GF-D8 (cell line): Measurements from ENCODE around the gene SSX2.
"Not testable (repeated sequence)": the region's sequence is repeated elsewhere in the genome, so short reads cannot be mapped to it uniquely, and the experiment has no call there.

Experiments
- DNase-seq: peaks from one replicate; lab custom pipeline; 2025; lab: John Stamatoyannopoulos, UW

SSX2 gene, protein sequence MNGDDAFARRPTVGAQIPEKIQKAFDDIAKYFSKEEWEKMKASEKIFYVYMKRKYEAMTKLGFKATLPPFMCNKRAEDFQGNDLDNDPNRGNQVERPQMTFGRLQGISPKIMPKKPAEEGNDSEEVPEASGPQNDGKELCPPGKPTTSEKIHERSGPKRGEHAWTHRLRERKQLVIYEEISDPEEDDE

DNA sequence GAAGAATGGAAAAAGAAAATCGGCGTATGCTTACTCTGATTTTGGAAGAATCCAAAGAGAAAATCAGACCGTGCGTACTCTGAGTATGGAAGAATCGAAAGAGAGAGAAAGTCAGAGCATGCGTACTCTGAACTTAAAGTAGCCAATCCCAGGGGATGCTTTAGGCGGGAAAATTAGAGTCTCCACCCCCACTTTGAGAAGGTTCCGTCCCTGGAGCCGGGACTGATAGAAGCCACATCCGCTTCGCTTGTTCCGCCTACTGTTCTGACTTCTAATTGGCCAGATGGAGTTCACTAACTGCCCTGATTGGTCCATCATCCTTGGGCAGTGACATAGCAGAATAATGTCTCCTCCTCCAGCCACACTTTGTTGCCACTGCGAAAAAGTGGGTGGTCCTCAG lies at the start of gene SSX2:
Gene SSX2, minus strand, starts transcription at position 101 of the 400 bp plus-strand sequence. CDS start 1,429 bp downstream, outside the sequence.
- not testable (repeated sequence) for DNase-seq

DNA sequence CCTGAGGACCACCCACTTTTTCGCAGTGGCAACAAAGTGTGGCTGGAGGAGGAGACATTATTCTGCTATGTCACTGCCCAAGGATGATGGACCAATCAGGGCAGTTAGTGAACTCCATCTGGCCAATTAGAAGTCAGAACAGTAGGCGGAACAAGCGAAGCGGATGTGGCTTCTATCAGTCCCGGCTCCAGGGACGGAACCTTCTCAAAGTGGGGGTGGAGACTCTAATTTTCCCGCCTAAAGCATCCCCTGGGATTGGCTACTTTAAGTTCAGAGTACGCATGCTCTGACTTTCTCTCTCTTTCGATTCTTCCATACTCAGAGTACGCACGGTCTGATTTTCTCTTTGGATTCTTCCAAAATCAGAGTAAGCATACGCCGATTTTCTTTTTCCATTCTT lies 44.0 kb upstream of the SSX2 start, which contains the start of gene SSX2B:
Gene SSX2B, plus strand, starts transcription at position 301 of the 400 bp plus-strand sequence. CDS start 1,429 bp downstream, outside the sequence.
- not testable (repeated sequence) for DNase-seq

DNA sequence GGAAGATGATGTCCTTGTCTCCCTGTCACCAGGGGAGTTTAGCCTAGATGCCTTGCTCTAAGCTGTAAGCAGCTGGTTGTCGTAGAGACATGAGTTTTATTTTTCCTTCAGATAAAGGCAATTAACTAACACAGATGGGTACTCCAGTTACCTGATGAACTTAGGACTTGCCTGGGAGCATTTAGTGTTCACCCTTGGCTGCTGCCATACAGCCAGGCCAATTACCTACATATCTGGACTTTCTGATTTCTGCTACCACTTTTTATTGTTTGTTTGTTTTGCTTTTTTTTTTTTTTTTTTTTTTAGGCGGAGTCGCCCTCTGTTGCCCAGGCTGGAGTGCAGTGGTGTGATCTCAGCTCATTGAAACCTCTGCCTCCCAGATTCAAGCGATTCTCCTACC lies 14.9 kb downstream of the SSX2 start:
- DNase-seq, result not testable (repeated sequence)

DNA sequence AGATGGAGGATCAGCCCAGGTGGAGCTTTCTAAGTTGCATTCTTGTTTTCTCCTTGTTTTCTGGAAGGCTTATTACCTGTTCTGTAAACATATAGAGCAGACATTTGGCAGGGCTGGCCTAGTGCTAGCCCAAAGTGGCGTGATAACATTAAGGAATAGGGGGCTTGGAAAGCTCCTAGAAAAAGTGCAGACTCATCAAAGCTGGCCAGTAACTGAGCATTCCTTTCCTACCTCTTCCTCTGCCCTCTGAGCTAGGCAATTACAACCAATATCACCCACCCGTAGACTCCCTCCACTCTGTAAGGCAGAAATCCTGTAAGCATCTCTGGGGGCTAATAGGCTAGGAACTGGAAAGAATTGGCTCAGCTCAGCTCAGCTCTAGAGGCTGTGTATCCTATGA lies 44.8 kb downstream of the SSX2 start:
- DNase-seq, result not testable (repeated sequence)

DNA sequence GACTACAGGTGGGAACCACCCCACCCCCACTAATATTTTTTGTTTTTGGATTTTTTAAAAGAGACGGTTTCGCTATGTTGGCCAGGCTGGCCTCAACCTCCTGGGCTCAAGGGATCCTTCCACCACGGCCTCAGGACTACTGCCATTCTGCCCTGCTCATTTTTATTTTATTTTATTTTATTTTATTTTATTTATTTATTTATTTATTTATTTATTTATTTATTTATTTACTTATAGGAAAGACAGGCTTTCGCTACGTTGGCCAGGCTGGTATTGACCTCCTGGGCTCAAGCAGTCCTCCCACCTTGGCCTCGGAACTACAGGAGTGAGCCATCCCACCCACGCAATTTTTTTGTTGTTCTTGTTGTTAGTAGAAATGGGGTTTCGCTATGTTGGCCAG lies 51.5 kb downstream of the SSX2 start:
- not testable (repeated sequence) for DNase-seq

DNA sequence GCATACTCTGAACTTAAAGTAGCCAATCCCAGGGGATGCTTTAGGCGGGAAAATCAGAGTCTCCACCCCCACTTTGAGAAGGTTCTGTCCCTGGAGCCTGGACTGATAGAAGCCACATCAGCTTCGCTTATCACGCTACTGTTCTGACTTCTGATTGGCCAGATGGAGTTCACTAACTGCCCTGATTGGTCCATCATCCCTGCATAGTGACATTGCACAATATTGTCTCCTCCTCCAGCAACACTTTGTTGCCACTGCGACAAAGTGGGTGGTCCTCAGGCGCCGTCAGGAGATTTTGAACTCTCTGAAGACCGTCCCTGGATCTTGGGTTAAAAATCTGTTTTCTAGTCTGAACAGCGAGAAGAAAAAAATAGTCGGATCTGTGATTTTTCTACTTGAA lies 52.2 kb downstream of the SSX2 start, which contains the start of gene SSX7:
Gene SSX7, minus strand, starts transcription at position 101 of the 400 bp plus-strand sequence. CDS start 1,428 bp downstream, outside the sequence.
- DNase-seq, result not testable (repeated sequence)

DNA sequence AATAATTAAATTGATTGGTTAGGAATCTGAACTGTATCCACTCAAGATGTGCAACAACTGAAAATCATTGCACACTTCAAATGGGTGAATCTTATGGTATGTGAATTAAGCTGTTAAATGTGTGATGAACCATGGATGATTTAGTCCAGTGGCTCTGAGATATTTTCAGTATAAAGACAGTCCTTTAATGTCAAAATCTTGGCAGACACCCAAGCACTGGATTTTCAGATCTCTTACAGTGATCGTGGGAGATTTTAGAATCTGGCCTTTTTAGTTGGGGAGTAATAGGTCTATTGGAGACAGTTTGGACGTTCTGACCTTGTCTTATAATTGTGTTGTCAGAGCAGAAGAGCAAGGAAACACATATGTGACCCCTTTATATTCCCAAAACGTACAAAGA lies 56.3 kb downstream of the SSX2 start:
- not testable (repeated sequence) for DNase-seq

DNA sequence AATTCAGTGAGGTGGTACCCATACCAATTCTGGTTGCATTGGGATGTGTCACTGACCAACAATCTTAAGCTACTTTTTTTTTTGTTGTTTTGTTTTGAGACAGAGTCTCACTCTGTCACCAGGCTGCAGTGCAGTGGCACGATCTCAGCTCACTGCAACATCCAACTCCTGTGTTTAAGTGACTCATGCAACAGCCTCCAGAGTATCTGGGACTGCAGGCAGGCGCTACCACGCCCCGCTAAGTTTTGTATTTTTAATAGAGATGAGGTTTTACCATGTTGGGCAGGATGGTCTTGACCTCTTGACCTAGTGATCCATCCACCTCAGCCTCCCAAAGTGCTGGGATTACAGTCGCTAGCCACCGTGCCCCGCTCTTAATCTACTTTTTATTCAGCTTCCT lies 58.0 kb downstream of the SSX2 start:
- not testable (repeated sequence) for DNase-seq
